ENCODE data around the gene TNFAIP8L2. TPM values are rescaled to one million over a fixed set of nuclear protein-coding genes. Genes with fewer than 3 reads are reported as not detected.
A peak's percentile ranks its signal among the peaks of the same experiment; 100 is the strongest.

TNFAIP8L2 gene
- total and polyA plus RNA-seq, 5 donors from 2014 or later, result 4.3 to 62.5 (median 34.4) TPM

GRCh38 chr1:151147132-151147503 is 9.3 kb upstream of the TNFAIP8L2 start:
- H3K9me3 ChIP-seq (ENCODE audit: control insufficient read depth in 2 of 2, low read length in 2 of 2), result no peaks in the 10 kb centered on the region
- no peaks in the 10 kb centered on the region for H3K27me3 ChIP-seq (ENCODE audit: control insufficient read depth, insufficient read depth, low read length)
- H3K4me3 ChIP-seq (ENCODE audit: low read depth, low read length), result peak overlapping the region; percentile 78
- no peaks in the 10 kb centered on the region for H3K36me3 Mint-ChIP-seq
- no peaks in the 10 kb centered on the region for H3K36me3 ChIP-seq (ENCODE audit: control insufficient read depth, insufficient read depth, low read length)
- H3K4me1 ChIP-seq (ENCODE audit: control insufficient read depth, insufficient read depth, low read length, poor library complexity, severe bottlenecking), result peaks cover 23% of the 10 kb centered on the region
- peaks cover 13% of the 10 kb centered on the region for H3K27me3 Mint-ChIP-seq
- peak overlapping the region in 2 of 3 donors; percentile 90 to 91 for H3K27ac Mint-ChIP-seq
- H3K27ac ChIP-seq (ENCODE audit: insufficient read depth, low read length, poor library complexity, severe bottlenecking), result no peak overlapping the region
- peaks cover 0 to 23% (median 4%) of the 10 kb centered on the region in 4 donors for H3K4me1 Mint-ChIP-seq
- H3K4me3 Mint-ChIP-seq, result peak overlapping the region; percentile 88 to 98 (median 95)
- no peak for DNase-seq
- ATAC-seq (ENCODE audit: low read depth in 2 of 2), result no peak
- H3K9me3 Mint-ChIP-seq, result no peaks in the 10 kb centered on the region

GRCh38 chr1:151147665-151148064 is 8.8 kb upstream of the TNFAIP8L2 start:
- ATAC-seq (ENCODE audit: low read depth in 2 of 2) (no peak), DNase-seq (no peak)
- Histone ChIP-seq H3K27me3 (ENCODE audit: control insufficient read depth, insufficient read depth, low read length) (no peaks in the 10 kb centered on the region), H3K4me1 (ENCODE audit: control insufficient read depth, insufficient read depth, low read length, poor library complexity, severe bottlenecking) (peaks cover 23% of the 10 kb centered on the region), H3K4me3 (ENCODE audit: low read depth, low read length) (no peak overlapping the region), H3K9me3 (ENCODE audit: control insufficient read depth in 2 of 2, low read length in 2 of 2) (no peaks in the 10 kb centered on the region), H3K27ac (ENCODE audit: insufficient read depth, low read length, poor library complexity, severe bottlenecking) (no peak overlapping the region), H3K36me3 (ENCODE audit: control insufficient read depth, insufficient read depth, low read length) (no peaks in the 10 kb centered on the region)
- Mint-ChIP-seq H3K27me3 (peaks cover 13% of the 10 kb centered on the region), H3K27ac (no peak overlapping the region), H3K4me3 (peak overlapping the region; percentile 82 to 98 (median 92)), H3K4me1 (peaks cover 0 to 23% (median 4%) of the 10 kb centered on the region in 4 donors), H3K36me3 (no peaks in the 10 kb centered on the region), H3K9me3 (no peaks in the 10 kb centered on the region)

GRCh38 chr1:151157067-151157531 is 650 bp downstream of the TNFAIP8L2 start:
- H3K4me1 ChIP-seq (ENCODE audit: control insufficient read depth, insufficient read depth, low read length, poor library complexity, severe bottlenecking), result peaks cover 61% of the 10 kb centered on the region

GRCh38 chr1:151158326-151158725 is 1.9 kb downstream of the TNFAIP8L2 start:
- peak overlapping the region; percentile 99 for H3K4me3 ChIP-seq (ENCODE audit: low read depth, low read length)
- peaks cover 63% of the 10 kb centered on the region for H3K4me1 ChIP-seq (ENCODE audit: control insufficient read depth, insufficient read depth, low read length, poor library complexity, severe bottlenecking)
- no peaks in the 10 kb centered on the region for H3K27me3 ChIP-seq (ENCODE audit: control insufficient read depth, insufficient read depth, low read length)
- Mint-ChIP-seq H3K4me3 (peak overlapping the region; percentile 98 to 100 (median 99)), H3K4me1 (peaks cover 5 to 66% (median 52%) of the 10 kb centered on the region in 4 donors), H3K9me3 (no peaks in the 10 kb centered on the region), H3K27me3 (no peaks in the 10 kb centered on the region), H3K27ac (peak overlapping the region; percentile 93 to 97 (median 94)), H3K36me3 (peaks cover 26% of the 10 kb centered on the region)
- peak overlapping the region; percentile 37 for H3K27ac ChIP-seq (ENCODE audit: insufficient read depth, low read length, poor library complexity, severe bottlenecking)
- no peaks in the 10 kb centered on the region for H3K9me3 ChIP-seq (ENCODE audit: control insufficient read depth in 2 of 2, low read length in 2 of 2)
- no peak for ATAC-seq (ENCODE audit: low read depth in 2 of 2)
- peaks cover 25% of the 10 kb centered on the region for H3K36me3 ChIP-seq (ENCODE audit: control insufficient read depth, insufficient read depth, low read length)
- DNase-seq, result no peak

More at GRCh38 chr1:151157067-151157531, 650 bp downstream of the TNFAIP8L2 start:
- H3K9me3 Mint-ChIP-seq, result no peaks in the 10 kb centered on the region
- H3K9me3 ChIP-seq (ENCODE audit: control insufficient read depth in 2 of 2, low read length in 2 of 2), result no peaks in the 10 kb centered on the region
- H3K27me3 Mint-ChIP-seq, result no peaks in the 10 kb centered on the region
- ATAC-seq (ENCODE audit: low read depth in 2 of 2) (peak; percentile 48 to 55), DNase-seq (peak; percentile 47 to 88 (median 67))
- H3K36me3 Mint-ChIP-seq, result peaks cover 25% of the 10 kb centered on the region
- H3K4me3 ChIP-seq (ENCODE audit: low read depth, low read length), result peak overlapping the region; percentile 99
- peaks cover 5 to 57% (median 43%) of the 10 kb centered on the region in 4 donors for H3K4me1 Mint-ChIP-seq
- peak overlapping the region; percentile 98 to 100 (median 99) for H3K4me3 Mint-ChIP-seq
- peaks cover 22% of the 10 kb centered on the region for H3K36me3 ChIP-seq (ENCODE audit: control insufficient read depth, insufficient read depth, low read length)
- H3K27ac Mint-ChIP-seq, result peak overlapping the region; percentile 93 to 99 (median 94)
- H3K27ac ChIP-seq (ENCODE audit: insufficient read depth, low read length, poor library complexity, severe bottlenecking), result peak overlapping the region; percentile 65
- H3K27me3 ChIP-seq (ENCODE audit: control insufficient read depth, insufficient read depth, low read length), result no peaks in the 10 kb centered on the region

- Mint-ChIP-seq H3K36me3 (peaks cover 26% of the 10 kb centered on the region), H3K4me3 (peak overlapping the region; percentile 98 to 100 (median 99)), H3K27me3 (no peaks in the 10 kb centered on the region), H3K4me1 (peaks cover 5 to 70% (median 52%) of the 10 kb centered on the region in 4 donors), H3K27ac (peak overlapping the region; percentile 93 to 97 (median 94)), H3K9me3 (no peaks in the 10 kb centered on the region)
- no peak for ATAC-seq (ENCODE audit: low read depth in 2 of 2)
- peaks cover 25% of the 10 kb centered on the region for H3K36me3 ChIP-seq (ENCODE audit: control insufficient read depth, insufficient read depth, low read length)
- no peaks in the 10 kb centered on the region for H3K9me3 ChIP-seq (ENCODE audit: control insufficient read depth in 2 of 2, low read length in 2 of 2)
- DNase-seq, result no peak
- peak overlapping the region; percentile 99 for H3K4me3 ChIP-seq (ENCODE audit: low read depth, low read length)
- peaks cover 63% of the 10 kb centered on the region for H3K4me1 ChIP-seq (ENCODE audit: control insufficient read depth, insufficient read depth, low read length, poor library complexity, severe bottlenecking)
- peak overlapping the region; percentile 48 for H3K27ac ChIP-seq (ENCODE audit: insufficient read depth, low read length, poor library complexity, severe bottlenecking)
- no peaks in the 10 kb centered on the region for H3K27me3 ChIP-seq (ENCODE audit: control insufficient read depth, insufficient read depth, low read length)
These were observed 2.4 kb downstream of the TNFAIP8L2 start for GRCh38 chr1:151158751-151159251.

GRCh38 chr1:151159373-151159772 is 2.9 kb downstream of the TNFAIP8L2 start:
- Mint-ChIP-seq H3K36me3 (peaks cover 30% of the 10 kb centered on the region), H3K9me3 (no peaks in the 10 kb centered on the region), H3K27ac (peak overlapping the region; percentile 93 to 97 (median 94)), H3K4me1 (peaks cover 5 to 75% (median 54%) of the 10 kb centered on the region in 4 donors), H3K27me3 (no peaks in the 10 kb centered on the region), H3K4me3 (peak overlapping the region; percentile 13 to 100 (median 98))
- Histone ChIP-seq H3K36me3 (ENCODE audit: control insufficient read depth, insufficient read depth, low read length) (peaks cover 26% of the 10 kb centered on the region), H3K4me1 (ENCODE audit: control insufficient read depth, insufficient read depth, low read length, poor library complexity, severe bottlenecking) (peaks cover 63% of the 10 kb centered on the region), H3K27me3 (ENCODE audit: control insufficient read depth, insufficient read depth, low read length) (no peaks in the 10 kb centered on the region), H3K27ac (ENCODE audit: insufficient read depth, low read length, poor library complexity, severe bottlenecking) (peak overlapping the region; percentile 48), H3K4me3 (ENCODE audit: low read depth, low read length) (peak overlapping the region; percentile 99), H3K9me3 (ENCODE audit: control insufficient read depth in 2 of 2, low read length in 2 of 2) (no peaks in the 10 kb centered on the region)
- DNase-seq (no peak), ATAC-seq (ENCODE audit: low read depth in 2 of 2) (no peak)

GRCh38 chr1:151164732-151165280 is 8.4 kb downstream of the TNFAIP8L2 start:
- Mint-ChIP-seq H3K4me1 (peaks cover 7 to 84% (median 44%) of the 10 kb centered on the region in 4 donors), H3K9me3 (no peaks in the 10 kb centered on the region), H3K4me3 (peak overlapping the region; percentile 4 to 96 (median 80)), H3K27ac (peak overlapping the region; percentile 47 to 97 (median 76)), H3K27me3 (peaks cover 6% of the 10 kb centered on the region), H3K36me3 (peaks cover 29% of the 10 kb centered on the region)
- DNase-seq (no peak), ATAC-seq (ENCODE audit: low read depth in 2 of 2) (no peak)
- Histone ChIP-seq H3K36me3 (ENCODE audit: control insufficient read depth, insufficient read depth, low read length) (peaks cover 33% of the 10 kb centered on the region), H3K4me3 (ENCODE audit: low read depth, low read length) (no peak overlapping the region), H3K4me1 (ENCODE audit: control insufficient read depth, insufficient read depth, low read length, poor library complexity, severe bottlenecking) (peaks cover 39% of the 10 kb centered on the region), H3K9me3 (ENCODE audit: control insufficient read depth in 2 of 2, low read length in 2 of 2) (no peaks in the 10 kb centered on the region), H3K27me3 (ENCODE audit: control insufficient read depth, insufficient read depth, low read length) (no peaks in the 10 kb centered on the region), H3K27ac (ENCODE audit: insufficient read depth, low read length, poor library complexity, severe bottlenecking) (peak overlapping the region; percentile 65)
